Fibroblast of the aortic adventitia (primary cell): ENCODE measurements around the gene HAS3. TPM values are rescaled to one million over a fixed set of nuclear protein-coding genes. Genes with fewer than 3 reads are reported as not detected.
A peak's percentile ranks its signal among the peaks of the same experiment; 100 is the strongest.
"Not testable (repeated sequence)": the region's sequence is repeated elsewhere in the genome, so short reads cannot be mapped to it uniquely, and the experiment has no call there.

Experiments
- DNase-seq: peaks from one replicate; pipeline ENCODE4 v3.0.0-alpha.2; 2010; ENCODE audit warnings: low read depth
- H3K4me3 ChIP-seq: 2 replicates; pipeline ENCODE4 v1.5.1; 2011; ENCODE audit warnings: low read depth, mild to moderate bottlenecking, control low read depth, low read length, moderate library complexity
- CTCF ChIP-seq: IDR thresholded peaks from 2 replicates; pipeline ENCODE4 v1.5.1; 2011; ENCODE audit warnings: mild to moderate bottlenecking, low read length, control low read depth, inconsistent platforms; ENCODE audit not compliant: insufficient read depth
- total RNA-seq: library from RNA; depleted of rRNA; stranded (reverse); fragments of >200 nt; gene quantifications from 2 replicates; pipeline ENCODE4 v1.2.3, GENCODE V29; 2012; ENCODE audit warnings: low replicate concordance

Gene HAS3
- total RNA-seq = 0.81 TPM in 1 of 2 replicates, not detected in the other

- peak; percentile 33 for TF ChIP-seq CTCF
- peak within 1 kb of the TSS; percentile 66 for H3K4me3 ChIP-seq
- DNase-seq = peak; percentile 66
These were observed at the start of gene HAS3 for GRCh38 chr16:69105501-69106361. TSS of gene HAS3 (plus strand) at chr16:69105653. CDS start at chr16:69109396, 3,743 bp downstream.

GRCh38 chr16:69055980-69056379 is 49.5 kb upstream of the HAS3 start:
- H3K4me3 ChIP-seq = no peak overlapping the region
- no peak for DNase-seq
- no peak for TF ChIP-seq CTCF

- TF ChIP-seq CTCF = no peak
- DNase-seq = no peak
- no peak overlapping the region for H3K4me3 ChIP-seq
These were observed 49.0 kb upstream of the HAS3 start for GRCh38 chr16:69056421-69056820.

GRCh38 chr16:69057400-69058378 is 47.8 kb upstream of the HAS3 start:
- no peak overlapping the region for H3K4me3 ChIP-seq
- no peak for TF ChIP-seq CTCF

GRCh38 chr16:69063491-69063890 is 42.0 kb upstream of the HAS3 start:
- not testable (repeated sequence) for H3K4me3 ChIP-seq, DNase-seq

More at GRCh38 chr16:69057400-69058378, 47.8 kb upstream of the HAS3 start:
- peak; percentile 91 for DNase-seq

- no peak for DNase-seq
- H3K4me3 ChIP-seq = no peak overlapping the region
- no peak for TF ChIP-seq CTCF
These were observed 41.2 kb upstream of the HAS3 start for GRCh38 chr16:69064124-69064763.
